CD4-positive, alpha-beta T cell treated with Interleukin-12 subunit alpha and Interleukin-12 subunit beta, for 1 hour (primary cell): ENCODE results near the gene ING3.
A peak's percentile ranks its signal among the peaks of the same experiment; 100 is the strongest.
"Not testable (repeated sequence)": the region's sequence is repeated elsewhere in the genome, so short reads cannot be mapped to it uniquely, and the experiment has no call there.

Experiments
- DNase-seq: peaks from one replicate; pipeline ENCODE4 v3.0.0-alpha.2; 2020

ING3 gene

DNA sequence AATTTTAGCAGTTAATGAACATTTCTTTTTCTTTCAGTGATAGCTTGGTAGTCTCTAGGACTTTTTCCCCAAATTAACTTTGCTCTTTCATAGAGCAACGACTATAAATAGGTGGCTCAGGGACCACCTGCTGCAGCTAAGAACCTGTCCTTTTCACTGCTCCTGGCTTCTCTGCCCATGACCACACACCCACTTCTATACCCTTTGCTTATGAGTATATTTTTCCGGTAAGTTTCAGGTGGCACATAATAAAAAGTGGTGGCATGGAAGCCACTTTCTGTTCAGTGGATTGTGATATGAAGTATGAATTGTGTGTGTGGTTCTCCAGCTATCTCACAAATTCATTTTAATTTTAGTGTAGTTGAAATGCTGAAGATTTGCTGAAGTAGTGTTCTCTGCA is 1.2 kb downstream of the ING3 start:
- DNase-seq = no peak

DNA sequence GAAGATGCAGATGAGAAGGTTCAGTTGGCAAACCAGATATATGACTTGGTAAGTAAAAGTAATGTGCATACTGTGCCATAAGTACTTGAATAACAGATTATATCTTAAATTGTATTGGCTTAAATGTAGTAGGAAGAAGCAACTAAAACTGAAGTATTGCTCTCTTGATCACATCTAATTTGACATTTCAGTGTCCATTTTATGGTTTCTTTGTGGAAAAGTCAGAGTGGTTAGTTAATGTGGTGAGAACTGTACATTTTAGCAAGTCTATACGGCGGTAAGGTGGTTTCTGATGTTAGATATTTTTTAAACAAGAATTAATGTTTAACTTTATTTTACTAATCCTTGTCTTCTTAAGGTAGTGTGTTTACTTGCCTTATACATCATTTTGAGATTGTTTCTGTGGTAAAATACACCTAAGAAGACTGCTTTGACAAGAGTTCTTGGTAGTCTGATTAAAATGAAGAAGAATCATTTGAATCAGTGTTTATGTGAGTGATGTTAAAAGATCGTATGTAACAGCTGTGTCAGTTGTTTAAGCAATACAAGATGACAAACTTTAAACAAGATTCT is 5.1 kb downstream of the ING3 start:
- no peak for DNase-seq

DNA sequence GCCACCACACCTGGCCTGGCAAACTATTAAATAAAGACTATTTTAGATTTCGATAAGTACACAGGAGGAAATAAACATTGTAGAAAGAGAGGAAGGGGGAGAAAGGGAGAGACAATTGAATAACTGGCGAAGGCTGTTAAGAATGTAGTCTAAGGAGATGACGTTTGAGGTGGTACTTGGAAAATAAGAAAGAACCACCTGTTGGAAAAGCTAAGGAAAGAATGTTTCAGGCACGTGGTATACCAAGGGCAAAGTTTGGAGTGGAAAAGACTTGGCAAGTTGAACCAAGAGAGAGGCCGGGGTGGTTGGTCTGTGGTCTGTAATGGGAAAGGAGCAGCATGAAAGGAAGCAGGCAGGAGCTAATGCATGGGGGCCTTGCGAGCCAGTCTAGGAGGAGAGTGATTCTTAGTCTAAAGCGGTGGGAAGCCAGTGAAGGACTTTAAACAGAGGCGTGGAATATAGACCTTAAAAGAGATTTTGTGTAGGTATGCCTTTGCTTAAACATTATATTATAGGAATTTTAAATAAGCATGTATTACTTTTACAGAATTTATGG is 9.4 kb downstream of the ING3 start:
- DNase-seq = no peak

DNA sequence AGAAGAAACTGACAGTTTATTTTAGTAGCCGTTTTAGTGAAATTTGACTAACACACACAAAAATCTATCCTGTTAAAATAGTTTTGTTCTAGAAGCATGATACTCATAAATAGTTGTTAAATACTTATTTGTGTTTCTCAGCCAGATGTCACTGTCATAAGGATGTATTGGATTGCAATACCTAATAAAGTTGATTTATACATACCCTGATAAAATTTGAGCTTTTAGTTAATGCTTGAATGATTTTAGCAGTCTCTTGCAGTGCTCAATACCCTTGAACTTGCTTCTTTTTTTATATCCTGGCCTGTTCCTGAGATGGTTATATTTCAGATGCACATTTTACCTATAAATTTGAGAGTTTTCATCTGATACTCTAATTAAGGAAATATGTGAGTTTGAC is 10.1 kb downstream of the ING3 start:
- no peak for DNase-seq

DNA sequence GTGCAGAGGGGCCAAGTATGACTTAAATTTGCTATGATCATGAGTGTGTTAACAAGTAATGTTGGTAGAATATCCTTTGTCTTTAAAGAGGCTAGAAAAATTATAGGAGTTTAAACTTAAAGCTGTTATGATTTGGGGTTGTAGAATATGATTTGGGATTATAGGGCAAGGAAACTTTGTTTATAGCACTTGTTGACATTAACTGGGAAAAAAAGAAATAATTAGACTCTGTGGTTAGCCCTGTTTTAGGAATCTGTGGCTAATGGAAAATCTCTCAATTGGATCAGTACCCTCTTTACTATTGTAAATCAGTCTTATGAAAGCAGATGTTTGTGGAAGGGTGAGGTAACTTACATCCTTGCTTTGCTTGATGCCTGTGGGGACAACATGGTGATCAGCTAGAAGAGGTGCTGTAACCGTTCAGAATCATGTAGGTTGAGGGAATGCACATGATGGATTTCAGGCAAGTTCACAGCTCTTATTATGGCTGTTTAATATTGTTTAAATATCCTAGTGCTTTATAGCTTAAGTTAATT is 11.1 kb downstream of the ING3 start:
- no peak for DNase-seq

DNA sequence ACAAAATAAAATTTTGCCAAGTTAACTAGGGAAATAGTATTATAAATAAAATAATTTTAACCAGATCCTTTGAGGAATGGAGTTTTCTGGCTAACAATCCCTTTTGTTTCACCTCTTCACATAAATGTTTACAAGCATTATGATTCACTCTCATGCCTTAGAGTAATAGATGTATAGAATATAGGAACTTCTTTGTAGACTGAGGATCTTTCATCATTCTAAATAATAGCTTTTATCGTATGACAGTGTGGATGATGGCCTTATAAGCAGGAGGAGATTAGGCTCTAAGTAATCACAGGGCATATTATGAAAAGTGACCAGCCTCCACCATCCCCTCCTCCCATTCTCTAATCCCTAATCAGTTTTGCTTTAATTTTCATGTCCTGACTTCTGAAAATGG is 13.5 kb downstream of the ING3 start:
- no peak for DNase-seq

DNA sequence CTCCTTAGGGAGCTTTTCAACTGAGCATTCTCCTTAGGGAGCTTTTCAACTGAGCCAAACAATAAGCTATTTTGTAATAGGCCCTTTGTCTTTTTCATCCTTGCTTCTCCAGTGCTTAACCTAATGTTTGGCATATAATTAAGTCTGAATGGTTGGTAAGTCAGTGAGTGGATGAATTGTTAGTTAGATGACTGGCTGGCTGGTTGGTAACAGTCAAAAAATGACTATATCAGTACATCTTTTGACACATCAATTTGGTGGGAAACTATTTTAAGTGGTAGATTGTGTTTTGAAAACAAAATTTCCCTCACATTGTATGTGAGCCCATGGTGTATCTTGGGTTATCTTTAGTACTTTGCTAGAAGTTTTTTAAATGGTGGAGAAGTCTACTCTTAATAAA is 16.4 kb downstream of the ING3 start:
- no peak for DNase-seq

DNA sequence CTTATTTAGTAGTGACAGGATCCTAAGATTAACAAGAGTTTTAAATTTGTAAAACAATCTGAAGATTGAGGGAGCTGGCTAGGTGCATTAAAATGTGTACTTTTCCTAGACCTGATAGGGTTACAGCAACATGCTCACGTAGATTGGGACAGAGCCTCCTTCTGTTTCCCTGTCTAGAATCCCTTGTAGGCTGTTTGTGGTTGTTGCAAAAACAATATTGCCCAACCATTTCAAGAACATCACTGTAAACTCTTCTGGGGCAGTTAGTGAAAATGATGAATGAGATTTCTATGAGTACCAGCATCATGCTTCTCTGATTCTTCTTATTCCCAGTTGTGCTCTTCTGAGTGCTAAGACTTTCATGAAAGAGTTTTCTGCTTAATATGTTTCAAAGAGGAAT is 23.3 kb downstream of the ING3 start:
- DNase-seq = no peak

DNA sequence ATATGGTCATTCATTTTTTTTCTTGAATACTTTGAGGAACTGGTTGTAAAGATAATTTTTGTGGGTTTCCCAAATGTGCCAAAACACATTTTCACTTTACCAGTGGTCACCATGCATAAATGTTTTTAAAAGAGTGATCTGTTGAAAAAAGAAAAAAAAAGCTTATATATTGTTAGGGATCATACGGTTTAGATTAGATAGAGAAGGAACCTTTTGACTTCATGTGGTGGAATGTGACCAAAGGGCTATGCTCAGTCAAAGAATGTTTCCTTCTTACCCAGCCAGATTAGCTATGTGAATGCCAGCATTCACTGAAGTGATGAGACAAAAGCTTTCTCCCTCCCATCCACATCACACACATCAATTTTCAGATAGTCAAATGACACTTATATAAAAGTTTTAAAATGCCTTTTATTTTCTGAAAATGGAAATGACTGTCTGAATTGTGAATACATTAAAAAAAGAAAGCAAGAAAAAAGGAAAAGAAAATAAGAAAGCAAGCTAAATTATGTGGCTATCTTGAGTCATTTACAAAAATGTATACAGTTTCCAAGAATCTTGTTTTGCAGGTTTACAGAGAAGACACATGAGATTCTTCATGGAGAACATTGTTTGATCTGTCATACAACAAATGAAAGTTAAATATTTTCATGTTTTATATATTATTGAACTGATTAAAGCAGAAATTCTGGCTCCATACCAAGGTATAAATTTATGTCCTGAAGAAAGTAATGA is 29.4 kb downstream of the ING3 start:
- no peak for DNase-seq

DNA sequence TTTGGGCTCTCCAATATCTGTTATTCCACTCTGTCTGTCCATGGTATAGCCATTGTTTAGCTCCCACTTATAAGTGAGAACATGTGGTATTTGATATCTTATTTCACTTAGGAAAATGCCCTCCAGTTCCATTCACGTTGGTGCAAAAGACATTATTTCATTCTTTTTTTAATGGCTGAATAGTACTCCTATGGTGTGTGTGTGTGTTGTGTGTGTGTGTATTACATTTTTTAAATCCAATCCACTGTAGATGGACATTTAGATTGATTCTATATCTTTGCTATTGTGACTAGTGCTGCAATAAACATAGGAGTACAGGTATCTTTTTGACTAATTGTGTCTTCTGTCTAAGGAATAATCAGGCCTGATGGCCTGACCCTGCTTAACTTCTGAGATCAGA is 30.5 kb downstream of the ING3 start:
- no peak for DNase-seq

DNA sequence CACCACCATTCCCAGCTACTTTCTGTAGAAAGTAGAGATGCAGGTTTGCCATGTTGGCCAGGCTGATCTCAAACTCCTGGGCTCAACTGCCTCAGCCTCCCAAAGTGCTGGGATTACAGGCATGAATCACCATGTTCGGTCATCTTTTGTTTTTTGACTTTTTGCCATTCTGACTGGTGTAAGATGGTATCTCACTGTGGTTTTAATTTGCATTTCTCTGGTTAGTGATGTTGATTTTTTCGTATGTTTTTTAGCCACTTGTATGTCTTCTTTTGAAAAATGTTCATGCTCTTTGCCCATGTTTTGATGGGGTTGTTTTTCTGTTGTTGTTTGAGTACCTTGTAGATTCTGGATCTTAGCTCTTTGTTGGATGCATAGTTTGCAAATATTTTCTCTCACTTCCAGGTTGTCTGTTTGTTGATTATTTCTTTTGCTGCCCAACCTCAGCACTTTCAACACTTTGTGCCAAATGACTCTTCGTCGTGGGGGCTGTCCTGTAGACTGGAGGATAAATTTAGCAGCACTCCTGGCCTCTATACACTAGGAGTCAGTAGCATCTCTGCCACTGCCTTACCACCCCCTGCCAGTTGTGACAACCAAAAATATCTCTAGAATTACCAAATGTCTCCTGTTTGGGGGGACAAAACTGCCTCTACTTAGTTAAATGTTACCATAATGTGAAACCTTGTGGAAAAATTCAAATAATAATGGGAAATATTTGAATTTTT is 31.5 kb downstream of the ING3 start:
- no peak for DNase-seq

DNA sequence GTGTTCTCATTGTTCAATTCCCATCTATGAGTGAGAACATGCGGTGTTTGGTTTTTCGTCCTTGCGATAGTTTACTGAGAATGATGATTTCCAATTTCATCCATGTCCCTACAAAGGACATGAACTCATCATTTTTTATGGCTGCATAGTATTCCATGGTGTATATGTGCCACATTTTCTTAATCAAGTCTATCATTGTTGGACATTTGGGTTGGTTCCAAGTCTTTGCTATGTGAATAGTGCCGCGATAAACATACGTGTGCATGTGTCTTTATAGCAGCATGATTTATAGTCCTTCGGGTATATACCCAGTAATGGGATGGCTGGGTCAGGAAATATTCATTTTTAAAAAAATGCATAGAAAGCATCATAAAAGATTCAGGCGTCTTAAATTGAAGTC is 33.0 kb downstream of the ING3 start:
- DNase-seq = not testable (repeated sequence)

DNA sequence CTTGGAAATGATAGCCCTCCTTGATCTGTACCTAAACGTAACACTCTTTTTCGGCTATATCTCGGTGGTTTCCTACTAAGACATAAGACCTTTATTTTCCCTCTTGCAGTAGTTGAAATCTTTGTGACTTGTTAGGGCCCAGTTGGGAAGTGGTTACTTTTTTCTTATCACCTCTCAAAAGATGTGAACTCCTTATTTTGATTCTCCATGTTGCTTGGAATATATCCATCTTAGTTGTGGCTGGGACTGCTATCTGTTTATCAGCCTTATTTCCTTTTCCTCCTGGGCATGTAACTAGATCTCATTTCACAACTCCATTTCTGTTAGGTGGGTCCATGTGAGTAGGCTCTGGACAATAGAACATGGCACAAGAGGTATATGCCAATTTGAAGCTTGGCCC is 33.8 kb downstream of the ING3 start:
- DNase-seq = no peak

DNA sequence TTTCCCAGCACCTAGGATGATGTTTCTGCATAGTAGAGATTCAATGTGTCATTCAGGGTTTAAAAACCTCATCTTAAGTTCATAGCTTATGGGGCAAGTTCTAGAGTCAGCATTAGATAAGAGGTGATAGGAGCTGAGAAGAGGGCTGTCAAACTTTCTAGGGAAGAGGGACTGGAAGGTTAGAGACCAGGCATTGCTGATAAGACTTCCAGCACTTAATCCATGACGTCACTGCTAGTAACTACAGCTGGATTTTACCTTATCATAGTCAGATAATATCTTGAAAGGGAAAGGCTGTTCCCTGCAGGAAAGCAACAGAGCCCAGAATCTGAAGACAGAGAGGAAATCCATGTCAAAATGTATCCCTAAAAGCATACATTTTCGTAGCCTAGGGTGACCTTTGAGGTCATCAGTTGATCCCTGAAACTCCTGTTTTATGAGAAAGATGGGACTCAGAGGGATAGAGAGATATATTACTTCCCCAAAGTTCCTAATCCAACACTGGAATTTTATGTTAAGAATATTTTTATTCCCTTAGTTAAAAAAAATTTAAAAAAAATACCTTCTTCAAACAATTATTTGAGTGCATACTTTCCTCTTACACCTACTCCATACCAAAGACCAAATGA is 34.7 kb downstream of the ING3 start:
- no peak for DNase-seq

DNA sequence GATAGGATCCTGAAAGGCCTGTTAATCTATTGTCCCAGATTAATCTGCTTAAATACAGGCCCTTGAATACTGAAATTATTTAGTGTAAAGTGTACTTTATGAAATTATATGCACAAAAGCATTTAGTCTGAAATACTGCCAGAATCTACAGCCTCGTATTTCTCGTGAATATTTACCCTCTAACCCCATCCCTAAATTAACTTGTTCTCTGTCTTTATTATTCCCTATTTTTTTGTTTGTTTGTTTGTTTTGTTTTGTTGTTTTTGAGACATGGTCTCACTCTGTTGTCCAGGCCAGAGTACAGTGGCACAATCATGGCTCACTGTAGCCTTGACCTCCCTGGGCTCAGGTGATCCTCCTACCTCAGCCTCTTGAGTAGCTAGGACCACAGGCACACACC is 35.3 kb downstream of the ING3 start:
- no peak for DNase-seq

DNA sequence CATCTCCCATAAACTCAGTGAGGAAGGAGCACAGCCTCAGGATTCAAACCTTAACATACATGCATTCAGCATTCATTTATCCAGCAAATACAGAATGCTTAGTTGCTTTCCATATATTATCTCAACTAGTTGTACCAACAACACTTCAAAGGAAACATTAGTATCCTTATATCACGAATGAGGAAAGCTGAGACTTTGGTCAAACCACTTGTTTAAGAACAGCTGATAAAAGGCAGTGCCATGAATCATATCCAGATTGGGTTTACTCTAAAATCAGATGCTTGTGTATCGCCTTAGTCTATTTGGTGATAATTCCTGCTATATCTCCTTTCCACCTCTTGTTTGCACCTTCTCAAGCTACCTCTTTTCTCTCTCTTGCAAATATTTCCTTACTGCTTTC is 36.1 kb downstream of the ING3 start:
- no peak for DNase-seq

DNA sequence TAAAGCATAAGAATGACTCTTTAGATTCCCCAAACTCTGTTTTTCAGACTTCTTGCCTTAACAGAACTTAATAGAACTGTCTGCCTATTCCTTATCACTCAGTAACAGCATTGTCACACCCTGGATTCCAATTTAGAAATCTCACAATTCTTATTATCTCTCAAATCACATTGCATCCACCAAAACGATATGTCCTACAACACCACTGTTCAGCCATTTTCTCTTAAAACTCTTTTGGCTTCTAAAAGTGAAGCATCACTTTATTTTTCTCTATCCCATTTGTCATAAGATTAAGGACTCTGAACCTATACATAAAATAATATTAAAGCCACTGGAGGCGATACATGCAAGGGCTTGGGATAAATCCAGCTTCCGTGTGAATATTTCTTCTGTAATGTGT is 36.7 kb downstream of the ING3 start:
- DNase-seq = no peak

DNA sequence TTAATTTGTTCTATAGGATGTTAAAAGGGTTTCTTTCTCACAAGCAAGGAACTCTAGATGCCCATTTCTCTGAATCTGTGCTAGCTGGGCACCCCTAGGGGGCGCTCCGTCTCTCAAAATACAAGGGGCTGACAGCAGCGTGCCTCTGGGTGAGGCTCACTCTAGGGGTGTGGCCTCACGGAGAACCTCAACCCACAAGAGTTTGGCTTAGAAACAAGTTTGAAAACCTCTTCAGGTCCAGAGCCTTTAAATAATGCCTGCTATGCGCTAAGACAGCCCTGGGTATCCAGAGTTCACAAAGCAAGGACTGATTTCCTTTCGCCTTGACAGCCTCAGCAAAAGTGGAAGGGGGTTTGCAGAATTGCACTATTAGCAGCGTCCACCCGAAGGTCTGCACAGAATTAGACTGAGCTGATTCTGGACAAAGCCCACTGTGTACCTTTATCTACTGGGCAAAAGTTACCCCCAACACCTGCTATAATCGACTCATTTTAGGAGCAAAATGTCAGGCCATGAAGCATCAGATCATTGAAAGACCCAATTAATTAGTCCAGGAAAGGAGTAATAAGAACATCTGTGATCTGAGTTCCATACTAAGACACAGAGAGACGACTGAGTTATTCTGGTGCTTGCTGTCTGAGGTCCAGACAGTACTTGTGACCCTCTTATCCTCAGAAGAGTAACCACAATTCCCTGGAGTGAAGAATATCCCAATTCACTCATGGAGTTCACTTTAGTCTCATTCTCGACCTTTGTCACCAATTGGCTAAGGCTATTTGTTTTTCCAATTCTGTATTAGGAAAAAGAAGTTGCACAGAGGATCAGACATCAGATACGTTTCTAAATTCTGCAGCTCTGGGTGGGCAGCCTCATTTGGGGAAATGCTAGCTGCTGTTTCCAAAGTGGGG is 37.4 kb downstream of the ING3 start:
- peak; percentile 88 for DNase-seq

DNA sequence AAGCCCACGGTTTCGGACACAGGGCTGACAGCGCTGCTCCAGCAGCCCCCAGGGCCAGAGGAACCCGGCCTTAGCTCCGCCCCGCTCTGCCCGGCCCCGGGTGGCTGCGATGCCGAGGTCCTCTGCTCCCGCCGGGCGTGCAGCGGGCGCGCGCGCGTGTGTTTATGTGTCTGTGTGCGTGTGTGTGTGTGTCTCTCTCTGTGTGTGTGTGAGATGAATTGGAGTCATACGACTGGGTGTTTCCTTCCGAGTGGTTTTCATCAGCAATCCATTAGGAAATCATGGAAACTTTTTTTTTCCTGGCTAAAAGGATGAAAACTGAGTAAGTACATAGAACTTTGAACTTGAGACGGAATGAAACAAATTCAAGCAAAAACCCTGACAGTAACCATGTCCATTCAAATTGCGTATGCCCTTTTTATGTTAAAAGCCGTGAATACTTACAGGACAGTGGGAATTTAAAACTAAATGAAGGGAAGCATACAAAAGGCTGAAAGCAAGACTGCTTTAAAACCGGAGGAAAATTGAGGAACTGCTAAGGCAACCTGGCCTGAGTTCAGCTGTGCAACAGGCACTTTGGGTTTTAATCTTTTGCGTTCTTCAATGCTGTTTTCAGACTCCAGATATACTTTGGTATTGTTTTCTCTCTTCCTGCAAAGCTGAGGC is 38.1 kb downstream of the ING3 start, which contains the start of gene CPED1:
TSS of gene CPED1 (plus strand) at position 121 of the 666 bp plus-strand sequence. CDS start 911 bp downstream, outside the sequence.
- DNase-seq = peak; percentile 33

DNA sequence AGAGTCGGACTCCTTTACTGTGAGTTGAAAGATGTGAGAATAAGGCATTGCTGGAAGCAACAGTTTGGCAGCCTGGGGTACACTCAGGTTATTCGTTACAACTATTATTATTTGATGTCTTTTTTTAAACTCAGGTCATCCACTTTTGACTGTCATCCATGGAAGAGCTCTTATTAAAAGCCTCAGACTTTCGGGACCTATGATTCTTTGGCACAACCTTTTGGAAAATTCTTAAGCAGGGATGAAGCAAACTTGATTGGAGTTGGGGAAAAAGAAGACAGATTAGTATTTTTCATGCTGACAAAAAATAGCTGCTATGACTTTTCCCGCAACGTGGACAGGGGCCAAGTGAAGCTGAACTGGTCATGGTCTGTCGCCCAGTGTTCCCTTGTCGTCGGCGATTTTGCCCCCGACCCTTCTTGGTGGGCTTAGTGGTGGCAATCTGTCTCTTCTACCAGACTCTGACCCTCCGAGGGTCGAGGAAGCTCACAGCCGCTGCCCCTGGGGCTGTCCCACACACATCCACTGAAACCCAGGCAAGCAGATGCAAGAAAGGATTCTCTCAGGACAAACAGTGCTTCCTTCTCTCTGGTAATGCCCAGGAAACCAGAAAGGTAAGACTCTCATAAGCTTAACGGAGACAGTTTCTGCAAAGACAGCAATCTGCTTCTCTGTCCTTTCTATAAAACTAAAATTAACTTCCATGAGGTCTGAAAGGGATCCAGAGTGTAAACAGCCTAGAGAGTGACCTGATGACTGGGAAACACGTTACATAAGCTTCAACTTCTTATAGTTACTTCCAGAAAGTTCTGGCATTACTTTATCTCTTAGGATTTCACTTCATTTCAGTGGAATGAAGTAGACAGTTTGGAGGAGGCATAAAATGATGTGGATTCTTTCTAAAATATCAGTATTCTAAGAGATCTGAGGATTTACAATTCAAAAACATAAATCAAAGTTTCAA is 39.0 kb downstream of the ING3 start:
- DNase-seq = no peak
